IPS-NIHi7 (cell line): Measurements from ENCODE around the gene KIF21B.
"Not testable (repeated sequence)": the region's sequence is repeated elsewhere in the genome, so short reads cannot be mapped to it uniquely, and the experiment has no call there.

Experiments
- DNase-seq: peaks from one replicate; pipeline ENCODE4 v3.0.0; 2012; ENCODE audit warnings: mixed read lengths; ENCODE audit errors: extremely low spot score

The KIF21B gene

GRCh38 chr1:200971955-200972711 is 51.4 kb downstream of the KIF21B start:
- peak; percentile 94 for DNase-seq

GRCh38 chr1:200971428-200971903 is 52.0 kb downstream of the KIF21B start:
- DNase-seq, result no peak

GRCh38 chr1:200970771-200971427 is 52.6 kb downstream of the KIF21B start:
- DNase-seq, result no peak

GRCh38 chr1:200969726-200970561 is 53.6 kb downstream of the KIF21B start:
- no peak for DNase-seq

- DNase-seq, result no peak
Observed at GRCh38 chr1:200968469-200969410, 54.8 kb downstream of the KIF21B start.

GRCh38 chr1:200967693-200968468 is 55.6 kb downstream of the KIF21B start:
- DNase-seq, result no peak

GRCh38 chr1:200966934-200967333 is 56.6 kb downstream of the KIF21B start:
- no peak for DNase-seq

- DNase-seq, result no peak
Observed at GRCh38 chr1:200965111-200965805, 58.3 kb downstream of the KIF21B start.

- DNase-seq, result not testable (repeated sequence)
Observed at GRCh38 chr1:200963888-200964287, 59.6 kb downstream of the KIF21B start.

GRCh38 chr1:200963076-200963475 is 60.4 kb downstream of the KIF21B start:
- no peak for DNase-seq

- no peak for DNase-seq
Observed at GRCh38 chr1:200962631-200963030, 60.9 kb downstream of the KIF21B start.

- not testable (repeated sequence) for DNase-seq
Observed at GRCh38 chr1:200962151-200962550, 61.4 kb downstream of the KIF21B start.

GRCh38 chr1:200960948-200961340 is 62.6 kb downstream of the KIF21B start:
- DNase-seq, result no peak

GRCh38 chr1:200960236-200960947 is 63.1 kb downstream of the KIF21B start:
- no peak for DNase-seq

GRCh38 chr1:200959411-200959921 is 64.0 kb downstream of the KIF21B start:
- DNase-seq, result no peak

GRCh38 chr1:200958597-200958996 is 64.9 kb downstream of the KIF21B start:
- no peak for DNase-seq

GRCh38 chr1:200954434-200954833 is 69.1 kb downstream of the KIF21B start:
- DNase-seq, result no peak

GRCh38 chr1:200951016-200951415 is 72.5 kb downstream of the KIF21B start:
- no peak for DNase-seq

GRCh38 chr1:200949626-200950025 is 73.9 kb downstream of the KIF21B start:
- no peak for DNase-seq
